GM18868 (cell line): Measurements from ENCODE around the gene C16orf96.

ENCODE experiments used
- ATAC-seq: cut with Tn5 transposase; IDR thresholded peaks from one replicate; pipeline ENCODE4 v1.9.1; 2021; ENCODE audit warnings: mild to moderate bottlenecking, moderate library complexity; ENCODE audit not compliant: unreplicated experiment

C16orf96 gene

GRCh38 chr16:4615384-4616046 is 59.4 kb downstream of the C16orf96 start:
- ATAC-seq: no peak

GRCh38 chr16:4616047-4616811 is 60.1 kb downstream of the C16orf96 start:
- peak; percentile 81 for ATAC-seq

DNA sequence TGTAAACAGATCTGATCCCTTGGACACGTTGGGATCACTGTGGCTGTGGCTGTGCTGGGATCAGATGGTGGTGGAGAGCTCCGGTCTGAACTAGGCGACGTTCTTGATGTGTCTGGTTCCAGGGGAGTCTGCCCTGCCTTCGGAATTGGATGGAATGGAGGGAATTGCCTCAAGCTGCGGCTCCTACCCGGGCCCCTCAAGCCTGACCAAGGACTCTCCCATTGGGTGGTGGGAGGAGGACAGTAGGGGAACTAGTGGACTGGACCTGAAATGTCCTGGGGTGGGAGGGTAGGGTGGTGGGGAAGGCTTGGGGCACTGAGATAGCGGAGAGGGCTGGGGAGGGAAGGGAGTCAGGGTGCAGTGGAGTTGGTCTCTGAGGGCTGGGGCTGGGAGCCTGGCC is 61.7 kb downstream of the C16orf96 start:
- no peak for ATAC-seq

GRCh38 chr16:4618645-4619418 is 62.7 kb downstream of the C16orf96 start:
- ATAC-seq: no peak

DNA sequence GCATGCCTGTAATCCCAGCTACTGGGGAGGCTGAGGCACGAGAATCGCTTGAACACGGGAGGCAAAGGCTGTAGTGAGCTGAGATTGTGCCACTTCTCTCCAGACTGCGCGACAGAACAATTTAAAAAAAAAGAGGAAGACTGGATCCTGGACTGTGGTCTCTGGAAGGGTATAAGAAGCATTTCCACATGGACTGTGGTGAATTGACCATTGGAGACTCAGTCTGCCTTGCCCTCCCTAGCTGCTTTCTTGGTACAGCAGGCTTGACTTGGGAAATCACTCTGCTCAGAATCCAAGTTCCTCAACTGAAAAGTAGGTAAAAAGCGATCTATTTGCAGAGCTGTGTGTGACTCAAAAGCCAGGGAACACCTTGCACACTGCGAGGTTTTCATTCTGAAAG is 67.5 kb downstream of the C16orf96 start:
- ATAC-seq: no peak

DNA sequence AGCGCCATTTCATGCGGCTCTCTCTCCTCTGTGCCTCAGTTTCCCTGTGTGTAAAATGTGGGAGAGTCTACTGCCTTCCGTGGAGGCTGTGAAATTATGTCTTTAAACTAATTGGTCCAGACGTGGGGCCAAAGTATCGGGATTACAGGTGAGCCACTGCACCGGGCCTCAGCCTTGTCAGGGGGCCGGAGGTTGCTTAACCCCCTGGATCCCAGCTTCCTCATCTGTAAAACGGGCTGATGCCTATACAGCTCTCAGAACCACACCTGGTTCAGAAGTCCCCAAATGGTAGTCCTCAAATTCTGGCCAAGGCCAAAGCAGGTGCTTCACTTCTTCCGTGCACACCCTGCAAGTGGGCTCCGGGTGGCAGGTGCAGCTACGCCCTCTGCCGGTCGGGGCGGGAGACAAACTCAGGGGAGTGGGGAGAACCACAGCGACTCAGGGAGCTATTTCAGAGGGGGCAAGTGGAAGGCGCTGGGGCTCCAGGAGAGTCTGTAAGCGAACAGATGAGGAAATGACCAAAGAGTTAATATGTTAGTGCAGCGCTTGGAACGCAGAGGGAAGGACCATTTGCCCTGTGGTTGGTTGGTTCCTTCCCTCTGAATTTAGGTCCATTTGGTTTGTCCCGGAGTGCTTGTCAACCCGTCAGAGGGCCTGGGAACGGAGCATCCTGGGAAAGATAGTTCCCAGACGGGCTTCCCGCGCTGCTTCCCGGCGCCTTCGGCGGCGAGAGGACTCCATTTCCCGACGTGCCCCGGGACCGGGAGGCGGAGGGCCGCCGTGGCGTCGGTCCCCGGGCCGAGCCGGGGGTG is 68.1 kb downstream of the C16orf96 start, which contains the start of gene MGRN1:
MGRN1 (plus strand) TSS at position 812 of the 812 bp plus-strand sequence. CDS start 135 bp downstream, outside the sequence.
- ATAC-seq: peak; percentile 70

DNA sequence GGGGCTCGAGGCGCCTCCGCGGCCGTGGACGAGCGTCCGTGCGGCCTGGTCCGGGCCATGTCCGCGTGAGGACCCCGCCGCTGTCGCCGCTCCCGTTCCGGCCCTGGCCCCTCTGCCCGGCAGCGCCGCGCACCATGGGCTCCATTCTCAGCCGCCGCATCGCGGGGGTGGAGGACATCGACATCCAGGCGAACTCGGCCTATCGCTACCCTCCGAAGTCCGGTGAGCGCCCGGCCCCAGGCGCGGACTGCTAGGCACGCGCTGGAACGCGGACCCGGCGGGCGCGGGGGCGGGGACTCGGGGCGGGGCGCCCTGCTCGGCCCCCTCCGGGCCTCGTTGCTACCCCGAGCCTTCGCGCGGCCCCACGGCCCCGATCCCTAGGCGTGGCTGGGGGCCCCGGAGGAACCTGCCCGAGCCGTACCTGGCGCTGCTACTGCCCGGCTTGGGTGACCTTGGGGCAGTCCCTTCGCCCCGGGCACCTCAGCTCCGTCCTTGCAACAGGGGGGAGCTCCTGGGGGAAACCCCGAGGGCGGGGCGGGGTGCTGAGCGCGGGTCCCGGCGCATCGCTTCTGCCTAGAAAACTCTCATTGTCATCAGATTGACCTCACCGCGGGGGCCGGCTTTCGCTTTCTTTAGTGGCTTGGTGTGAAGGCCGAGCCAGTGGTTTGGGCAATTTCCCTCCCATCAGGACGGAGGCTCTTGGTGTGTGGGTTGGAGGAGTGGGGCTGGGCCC is 68.9 kb downstream of the C16orf96 start:
- peak; percentile 61 for ATAC-seq

- ATAC-seq: no peak
Measured at GRCh38 chr16:4625560-4626159, 69.5 kb downstream of the C16orf96 start.

DNA sequence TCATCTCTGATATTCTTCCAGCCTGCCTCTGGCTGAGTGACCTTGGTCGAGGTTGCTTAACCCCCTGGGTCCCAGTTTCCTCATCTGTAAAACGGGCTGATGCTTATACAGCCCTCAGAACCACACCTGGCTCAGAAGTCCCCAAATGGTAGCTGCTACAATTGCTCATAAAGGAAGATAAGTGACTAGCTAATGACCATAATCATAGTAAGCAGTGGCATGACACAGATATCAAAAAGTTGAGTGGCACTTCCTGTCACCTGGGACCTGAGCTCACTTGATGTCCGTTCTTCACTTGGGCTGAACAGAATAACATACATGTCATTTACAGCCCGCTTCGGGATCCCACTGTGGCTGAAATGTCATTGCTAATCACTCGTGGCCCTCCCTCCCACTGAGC is 70.3 kb downstream of the C16orf96 start:
- ATAC-seq: no peak

- no peak for ATAC-seq
Measured at GRCh38 chr16:4628283-4628682, 72.1 kb downstream of the C16orf96 start.

GRCh38 chr16:4631444-4631843 is 75.3 kb downstream of the C16orf96 start:
- ATAC-seq: no peak

GRCh38 chr16:4633910-4634635 is 77.9 kb downstream of the C16orf96 start:
- no peak for ATAC-seq

GRCh38 chr16:4634768-4635167 is 78.6 kb downstream of the C16orf96 start:
- no peak for ATAC-seq

- no peak for ATAC-seq
Measured at GRCh38 chr16:4636196-4636595, 80.1 kb downstream of the C16orf96 start.

DNA sequence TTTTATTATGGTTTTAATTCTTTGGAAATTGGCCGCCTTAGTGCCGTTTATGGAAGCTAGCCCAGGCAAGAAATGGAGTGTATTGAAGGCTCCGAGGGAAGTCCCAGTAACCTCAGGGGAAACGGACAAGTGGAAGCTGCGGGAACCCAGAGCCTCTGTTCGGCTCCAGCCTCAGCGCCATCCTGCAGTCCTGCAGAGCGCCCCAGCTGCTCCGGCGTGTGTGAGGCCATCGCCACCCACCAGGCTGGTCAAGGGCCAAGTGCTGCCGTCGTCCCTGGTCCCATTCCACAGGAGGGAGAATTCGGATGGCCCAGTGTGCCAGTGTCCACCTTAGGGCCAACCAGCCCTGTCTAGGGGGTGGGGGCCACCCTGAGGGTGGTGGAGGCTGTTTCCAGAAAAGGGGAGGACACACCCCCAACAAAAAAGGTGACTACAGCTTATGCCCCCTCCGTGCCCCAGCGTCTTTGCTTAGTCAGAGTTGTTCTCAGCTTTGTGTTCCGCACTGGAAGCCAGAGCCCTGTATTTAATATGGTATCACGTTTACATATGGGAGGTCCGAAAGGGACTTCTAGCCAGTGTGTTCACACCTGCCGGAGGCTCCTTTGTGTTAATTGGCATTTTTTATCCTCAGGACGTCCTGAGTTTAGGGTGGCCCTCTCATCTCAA is 81.5 kb downstream of the C16orf96 start:
- no peak for ATAC-seq

DNA sequence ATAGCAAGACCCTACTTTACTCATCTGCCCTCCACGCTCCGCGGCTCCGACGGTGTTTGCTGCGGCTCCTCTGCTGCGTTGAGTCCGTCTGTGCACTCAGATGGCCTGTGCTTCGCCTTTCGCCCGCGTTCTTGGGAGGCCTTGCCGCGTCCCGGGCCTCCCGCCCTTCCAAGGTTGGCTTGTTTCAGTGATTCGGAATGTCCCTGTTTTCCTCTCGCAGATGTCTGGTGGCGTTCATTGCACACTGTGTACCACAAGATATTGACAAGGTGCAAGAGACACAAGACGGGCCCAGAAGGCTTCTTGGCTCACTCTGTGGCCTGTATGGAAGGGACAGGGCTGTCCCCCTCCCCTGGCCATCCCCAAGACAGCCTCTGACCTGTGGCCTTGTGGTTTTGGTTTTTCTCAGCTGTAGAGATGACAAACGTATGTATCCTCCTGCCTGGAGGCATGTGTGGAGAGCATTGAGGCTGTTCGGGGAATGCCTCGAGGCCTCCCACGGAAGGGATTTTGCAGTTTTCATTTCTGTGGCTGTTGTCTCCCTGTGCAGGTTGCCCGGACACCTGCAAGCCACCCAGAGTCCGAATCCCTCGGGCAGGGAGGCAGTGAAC is 83.9 kb downstream of the C16orf96 start:
- no peak for ATAC-seq

GRCh38 chr16:4640572-4641305 is 84.6 kb downstream of the C16orf96 start:
- no peak for ATAC-seq
